ENCODE data around the gene GLT1D1.

GLT1D1 gene

DNA sequence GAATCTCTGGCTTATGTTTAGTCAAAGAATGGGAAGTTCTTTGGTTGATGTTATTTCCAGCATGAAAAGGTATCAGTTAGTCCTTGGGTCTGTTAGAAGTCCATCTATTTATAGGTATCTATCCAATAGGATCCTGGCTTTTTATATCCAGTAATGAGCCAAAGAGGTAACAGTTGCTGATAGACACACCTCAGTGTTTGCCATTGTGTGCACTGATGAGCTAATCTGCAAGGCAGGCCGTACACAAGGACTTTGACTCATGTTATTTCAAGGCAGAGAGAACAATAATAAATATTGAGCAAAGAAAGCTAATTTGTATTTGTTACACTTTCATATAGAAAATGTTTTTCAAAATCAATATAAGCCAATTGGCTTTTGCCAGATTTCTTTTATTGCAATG is 56.4 kb downstream of the GLT1D1 start:
- in situ Hi-C loops (cut with HindIII; ENCODE audit: low sequenced_read_pairs) = no loop called here

DNA sequence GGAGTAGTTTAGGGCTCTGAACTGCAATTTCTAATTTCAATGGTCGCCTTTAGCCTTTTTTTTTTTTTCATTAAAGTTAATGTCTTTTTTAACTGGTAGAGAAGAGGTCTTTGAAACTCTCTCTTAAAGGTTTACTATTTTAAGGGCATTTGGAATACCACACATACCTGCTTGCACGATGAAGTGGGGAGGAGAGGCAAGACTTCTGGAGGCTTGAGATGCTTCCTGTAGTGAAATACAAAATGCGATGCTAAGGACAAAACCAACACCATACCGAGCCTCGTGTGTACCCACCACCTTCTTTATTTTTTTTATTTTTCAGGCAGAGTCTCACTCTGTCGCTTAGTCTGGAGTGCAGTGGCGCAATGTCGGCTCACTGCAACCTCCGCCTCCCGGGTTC is 57.4 kb downstream of the GLT1D1 start:
- in situ Hi-C loops (cut with HindIII; ENCODE audit: low sequenced_read_pairs) = no loop called here

DNA sequence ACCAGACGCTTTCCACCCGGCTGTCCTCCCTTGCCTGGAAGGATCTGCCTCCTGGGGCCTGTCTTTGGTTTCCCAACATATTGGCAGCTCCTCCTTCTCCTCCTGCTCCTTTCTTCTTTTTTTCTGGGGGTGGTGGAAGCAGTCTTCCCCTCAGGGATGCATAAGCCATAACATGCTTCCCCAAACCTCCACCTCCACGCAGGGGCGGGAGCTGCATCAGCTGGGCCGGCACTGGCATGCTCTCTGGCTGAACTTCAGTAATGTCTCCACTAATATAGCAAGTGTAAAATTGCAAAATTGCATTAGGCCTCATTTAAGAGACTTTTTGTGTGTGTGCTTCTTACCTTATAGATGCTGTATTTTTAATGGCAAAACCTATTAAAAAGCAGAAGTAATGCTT is 58.6 kb downstream of the GLT1D1 start:
- in situ Hi-C loops (cut with HindIII; ENCODE audit: low sequenced_read_pairs) = no loop called here

DNA sequence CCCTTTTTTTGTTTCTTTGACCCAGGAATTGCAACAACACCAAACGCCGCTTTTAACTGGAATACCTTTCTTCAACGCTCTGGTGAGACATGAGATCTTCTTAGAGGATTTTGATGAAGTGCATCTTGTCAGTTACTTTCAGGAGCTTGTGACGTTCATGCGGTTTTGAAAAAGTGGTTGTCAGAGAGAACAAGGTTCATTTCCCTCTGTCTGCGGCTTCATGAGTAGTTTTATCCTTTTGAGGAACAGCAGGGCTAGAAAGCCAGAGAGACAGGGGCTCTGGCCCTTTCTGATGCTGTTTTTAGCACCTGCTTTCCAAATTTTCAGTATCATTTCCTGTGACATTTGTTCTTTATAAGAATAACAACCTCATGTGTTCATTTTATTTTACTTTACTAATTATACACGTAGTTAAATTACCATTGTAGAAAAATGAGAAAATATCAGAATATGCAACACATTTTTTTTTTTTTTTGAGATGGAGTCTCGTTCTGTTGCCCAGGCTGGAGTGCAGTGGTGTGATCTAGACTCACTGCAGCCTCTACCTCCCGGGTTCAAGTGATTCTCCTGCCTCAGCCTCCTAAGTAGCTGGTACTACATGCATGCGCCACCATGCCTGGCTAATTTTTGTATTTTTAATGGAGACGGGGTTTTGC is 61.8 kb downstream of the GLT1D1 start:
- in situ Hi-C loops (cut with HindIII; ENCODE audit: low sequenced_read_pairs) = no loop called here

DNA sequence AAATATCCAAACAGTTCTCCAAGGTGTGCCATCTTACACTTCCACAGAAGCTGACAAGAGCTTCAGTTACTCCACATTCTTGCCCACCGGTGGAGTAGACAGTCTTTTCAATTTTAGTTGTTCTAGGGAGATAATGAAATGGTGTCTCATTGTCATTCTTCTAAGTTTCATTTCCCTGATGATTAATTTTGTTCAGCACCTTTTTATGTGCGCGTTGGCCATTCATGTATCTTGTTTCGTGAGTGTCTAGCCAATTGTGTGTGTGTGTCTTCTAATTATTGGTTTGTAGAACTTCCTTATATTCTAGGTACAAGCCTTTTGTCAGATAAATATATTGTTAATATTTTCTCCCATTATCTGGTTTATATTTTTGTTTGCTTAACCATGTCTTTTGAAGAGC is 63.1 kb downstream of the GLT1D1 start:
- in situ Hi-C loops (cut with HindIII; ENCODE audit: low sequenced_read_pairs) = no loop called here

DNA sequence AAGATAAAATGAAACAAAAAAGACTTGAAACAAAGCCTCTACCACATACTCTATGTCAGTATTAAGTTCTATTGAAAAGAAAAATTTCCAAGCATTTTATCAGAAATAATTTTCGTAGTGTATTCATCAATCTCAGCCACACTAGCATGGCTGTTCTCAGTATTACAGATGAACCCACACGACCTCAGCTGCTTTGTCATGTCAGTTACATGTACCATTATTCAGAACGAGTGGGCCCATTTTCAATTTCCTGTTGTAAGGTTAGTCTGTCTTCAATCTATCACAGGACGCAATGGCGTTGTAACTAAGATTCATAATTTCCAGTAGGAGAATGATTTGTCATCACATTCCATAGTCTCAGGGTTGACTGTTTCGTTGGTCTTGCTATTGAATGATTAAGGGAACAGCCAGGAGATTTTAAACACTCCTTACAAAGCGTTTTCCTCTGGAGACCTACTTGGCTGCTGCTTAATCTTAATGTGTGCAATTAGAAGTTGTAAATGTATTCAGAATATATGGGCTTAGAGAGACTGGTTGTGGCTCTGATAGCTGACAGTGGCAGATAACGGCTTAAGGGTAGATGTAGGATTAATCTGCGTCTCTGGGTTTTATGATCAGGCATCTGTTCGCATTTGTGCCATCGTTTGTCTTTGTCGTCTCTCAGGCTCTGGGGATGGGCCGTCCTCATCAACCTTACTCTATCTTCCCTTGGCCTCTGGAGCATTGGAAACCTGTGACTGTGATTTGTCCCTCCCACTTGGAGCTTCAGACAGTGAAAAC is 65.4 kb downstream of the GLT1D1 start:
- in situ Hi-C loops (cut with HindIII; ENCODE audit: low sequenced_read_pairs) = no loop called here

DNA sequence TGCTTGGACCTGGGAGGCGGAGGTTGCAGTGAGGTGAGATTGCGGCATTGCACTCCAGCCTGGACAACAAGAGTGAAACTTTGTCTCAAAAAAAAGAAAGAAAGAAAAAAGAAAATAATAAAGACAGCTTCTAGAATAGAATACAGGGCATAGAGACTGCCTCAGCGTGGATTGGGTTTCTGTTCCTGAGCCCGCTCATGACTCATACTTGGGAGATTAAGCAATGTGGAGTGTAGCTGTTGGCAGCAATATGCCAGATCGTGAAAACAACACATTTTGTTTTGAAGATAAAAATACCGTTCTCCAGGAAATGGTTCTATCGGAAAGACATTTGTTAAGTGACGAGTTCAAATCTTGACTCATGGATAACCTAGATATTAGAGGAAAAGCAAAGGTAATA is 67.2 kb downstream of the GLT1D1 start:
- in situ Hi-C loops (cut with HindIII; ENCODE audit: low sequenced_read_pairs) = no loop called here

DNA sequence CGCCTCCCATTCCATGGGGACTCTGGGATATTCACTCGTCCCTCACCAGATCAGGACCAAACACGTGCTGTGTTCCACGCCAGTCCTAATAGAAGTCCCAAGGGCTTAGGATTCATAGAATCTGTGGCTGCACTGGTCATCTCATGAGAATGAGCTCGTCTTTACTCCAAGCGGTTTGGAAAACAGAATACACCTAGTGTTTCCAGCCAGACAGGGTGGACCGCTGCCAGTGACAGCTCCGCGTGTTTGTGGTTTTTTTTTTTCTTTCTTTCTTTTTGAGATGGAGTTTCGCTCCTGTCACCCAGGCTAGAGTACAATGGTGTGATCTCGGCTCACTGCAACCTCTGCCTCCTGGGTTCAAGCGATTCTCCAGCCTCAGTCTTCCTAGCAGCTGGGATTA is 75.1 kb downstream of the GLT1D1 start:
- in situ Hi-C loops (cut with HindIII; ENCODE audit: low sequenced_read_pairs) = no loop called here

DNA sequence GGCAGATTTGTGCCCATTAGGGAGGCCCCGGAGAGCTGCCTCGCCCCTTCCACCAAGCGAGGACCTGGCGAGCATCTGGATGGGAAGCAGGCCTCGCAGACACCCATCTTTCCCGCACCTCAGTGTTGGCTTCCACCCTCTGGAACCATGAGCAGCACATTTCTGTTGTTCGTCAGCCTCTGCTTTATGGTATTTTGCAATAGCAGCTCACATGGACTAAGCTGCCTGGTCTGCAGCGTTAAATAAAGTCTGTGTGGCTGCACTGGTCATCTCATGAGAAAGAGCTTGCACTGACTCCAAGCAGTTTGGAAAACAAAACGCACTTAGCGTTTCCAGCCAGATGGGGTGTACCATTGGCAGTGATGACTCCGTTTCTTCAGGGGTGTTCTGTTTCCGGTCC is 75.8 kb downstream of the GLT1D1 start:
- in situ Hi-C loops (cut with HindIII; ENCODE audit: low sequenced_read_pairs) = no loop called here

DNA sequence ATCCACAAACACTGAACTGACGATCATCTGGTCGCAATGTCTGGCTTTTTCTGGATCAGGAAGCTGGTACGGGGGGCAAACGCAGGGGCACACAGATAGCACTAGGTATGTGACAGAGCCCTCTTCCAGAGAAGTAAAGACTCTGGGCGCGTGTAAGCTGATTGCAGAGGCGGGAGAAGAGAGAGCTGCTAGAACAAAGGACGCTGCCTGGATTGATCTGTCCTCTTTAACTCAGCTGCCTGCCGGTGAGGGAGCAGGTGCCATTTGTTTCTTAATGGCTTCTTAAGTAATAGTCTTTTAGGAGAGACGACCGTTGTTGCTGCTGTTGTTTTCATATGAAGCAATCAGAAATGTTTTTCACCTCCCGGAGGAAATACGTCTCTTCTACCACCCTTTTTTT is 77.3 kb downstream of the GLT1D1 start:
- in situ Hi-C loops (cut with HindIII; ENCODE audit: low sequenced_read_pairs) = no loop called here

DNA sequence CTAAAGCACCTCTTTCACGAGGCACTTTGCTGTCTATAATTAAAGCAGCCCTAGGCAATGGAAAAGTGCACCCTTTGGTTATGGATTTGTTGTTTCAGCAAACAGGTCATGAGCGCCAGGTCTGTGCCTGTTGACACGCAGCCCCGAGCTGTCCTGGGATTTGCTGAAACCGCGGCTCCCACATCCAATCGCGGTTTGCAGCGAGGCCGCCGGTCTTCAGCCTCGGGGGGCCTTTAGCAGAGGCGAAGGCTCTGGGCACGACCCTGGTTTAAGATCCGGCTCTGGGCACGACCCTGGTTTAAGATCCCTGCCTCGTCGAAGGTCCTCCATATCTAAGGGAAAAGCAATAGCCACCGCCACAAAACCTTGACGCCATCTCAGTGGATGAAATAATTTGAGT is 79.2 kb downstream of the GLT1D1 start:
- in situ Hi-C loops (cut with HindIII; ENCODE audit: low sequenced_read_pairs) = no loop called here

DNA sequence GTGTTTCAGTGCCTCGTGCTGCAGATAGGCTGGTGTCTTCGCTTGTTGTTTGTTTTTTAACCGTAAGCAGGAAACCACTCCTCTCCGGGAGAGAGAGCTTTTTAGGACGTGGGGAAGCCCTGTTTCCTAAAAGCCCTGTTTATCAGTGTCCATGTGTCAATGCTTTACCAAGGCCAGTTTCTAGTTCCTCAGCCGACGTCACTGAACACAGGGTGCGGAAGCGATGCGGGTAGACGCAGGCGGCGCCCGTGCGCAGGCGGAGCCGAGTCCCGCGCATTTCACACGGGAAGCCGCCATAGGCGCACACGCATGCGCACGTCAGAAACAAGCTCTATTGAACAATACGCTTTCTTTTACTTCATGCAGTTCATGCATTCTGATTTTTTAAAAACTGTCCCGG is 79.8 kb downstream of the GLT1D1 start:
- in situ Hi-C loops (cut with HindIII; ENCODE audit: low sequenced_read_pairs) = no loop called here

DNA sequence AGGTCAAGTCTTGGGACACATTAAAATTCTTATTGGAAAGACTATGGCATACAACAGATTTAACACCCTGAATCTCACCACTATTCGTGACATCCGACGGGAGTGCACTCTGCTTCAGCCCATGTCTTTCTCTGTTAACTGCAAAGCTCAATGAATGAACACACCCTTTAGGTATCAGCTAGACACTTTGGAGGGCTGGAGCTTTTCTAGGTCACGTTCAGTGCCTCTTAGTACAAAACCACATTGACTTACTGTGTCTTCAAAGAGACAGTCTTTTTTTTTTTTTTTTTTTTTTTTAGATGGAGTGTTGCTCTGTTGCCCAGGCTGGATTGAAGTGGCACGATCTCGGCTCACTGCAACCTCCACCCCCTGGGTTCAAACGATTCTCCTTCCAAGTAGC is 80.6 kb downstream of the GLT1D1 start:
- in situ Hi-C loops (cut with HindIII; ENCODE audit: low sequenced_read_pairs) = no loop called here

DNA sequence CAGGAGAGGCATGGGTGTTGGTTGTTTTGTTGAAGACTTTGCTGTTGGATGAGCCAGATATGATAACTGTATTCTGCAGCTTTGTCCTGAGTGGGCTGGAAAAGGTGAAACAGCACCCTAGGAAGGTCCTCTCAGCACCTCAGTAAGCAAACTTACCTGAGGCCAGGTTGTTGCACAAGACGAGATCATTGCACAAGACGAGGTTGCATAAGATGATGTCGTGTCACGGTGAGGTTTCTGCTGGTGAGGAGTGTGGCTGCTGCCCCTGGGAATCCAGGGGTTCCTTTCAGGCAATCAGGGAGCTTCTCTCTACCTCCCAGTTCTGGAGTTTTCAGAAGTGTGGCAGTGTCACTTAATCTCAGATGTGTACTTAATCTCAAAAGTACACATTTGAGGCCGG is 85.6 kb downstream of the GLT1D1 start:
- in situ Hi-C loops (cut with HindIII; ENCODE audit: low sequenced_read_pairs) = no loop called here

DNA sequence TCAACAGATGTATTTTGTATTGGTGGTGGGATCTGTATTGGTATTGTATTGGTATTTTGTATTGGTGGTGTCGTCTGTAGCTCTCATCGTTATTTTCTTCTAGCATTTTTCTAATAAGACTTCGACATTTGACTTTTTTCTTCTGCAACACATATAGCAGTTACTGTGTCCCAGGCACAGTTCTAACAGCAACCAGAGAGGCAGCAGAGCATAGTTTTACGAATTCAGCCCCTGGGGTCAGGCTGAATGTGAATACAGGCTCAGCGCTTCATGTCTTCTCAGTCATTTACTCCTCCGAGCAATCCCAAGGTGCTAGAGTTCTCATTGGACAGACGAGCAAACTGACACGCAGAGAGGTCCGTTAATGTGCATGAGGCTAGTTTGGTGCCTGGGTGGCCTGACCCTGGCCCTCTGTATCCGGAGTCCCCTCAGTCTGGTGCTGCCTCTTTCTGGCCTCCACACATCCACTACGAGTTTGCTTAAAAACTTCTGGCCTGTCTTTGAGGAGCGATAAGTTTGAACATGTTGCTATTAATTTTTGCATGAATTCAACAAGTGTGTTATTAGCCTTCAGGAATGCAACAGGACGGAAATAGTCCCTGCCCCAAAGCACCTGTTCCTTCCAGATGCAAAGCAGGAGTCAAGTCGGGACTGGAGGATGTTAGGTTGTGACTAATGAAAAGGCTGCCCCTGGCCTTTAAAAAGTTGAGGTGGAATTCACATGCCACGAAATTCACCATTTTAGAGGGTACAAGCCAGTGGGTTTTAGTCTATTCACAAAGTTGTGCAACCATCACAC is 87.0 kb downstream of the GLT1D1 start:
- in situ Hi-C loops (cut with HindIII; ENCODE audit: low sequenced_read_pairs) = no loop called here

DNA sequence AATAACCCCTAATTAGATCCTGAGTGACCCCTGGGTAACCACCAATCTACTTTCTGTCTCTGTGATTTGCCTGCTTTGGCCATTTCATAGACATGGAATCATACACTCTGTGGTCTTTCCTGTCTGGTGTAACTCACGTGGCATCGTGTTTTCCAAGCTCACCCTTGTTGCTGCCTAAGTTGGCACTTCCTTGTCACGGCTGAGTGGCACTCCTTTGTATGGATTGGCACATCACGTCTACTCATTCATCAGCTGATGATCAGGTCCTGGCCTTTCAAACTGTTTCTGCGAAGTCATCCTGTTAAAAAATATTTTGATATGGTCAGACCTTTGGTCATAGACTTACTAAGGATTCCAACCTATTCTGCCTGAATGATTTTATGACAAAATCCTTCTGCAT is 87.7 kb downstream of the GLT1D1 start:
- in situ Hi-C loops (cut with HindIII; ENCODE audit: low sequenced_read_pairs) = no loop called here

DNA sequence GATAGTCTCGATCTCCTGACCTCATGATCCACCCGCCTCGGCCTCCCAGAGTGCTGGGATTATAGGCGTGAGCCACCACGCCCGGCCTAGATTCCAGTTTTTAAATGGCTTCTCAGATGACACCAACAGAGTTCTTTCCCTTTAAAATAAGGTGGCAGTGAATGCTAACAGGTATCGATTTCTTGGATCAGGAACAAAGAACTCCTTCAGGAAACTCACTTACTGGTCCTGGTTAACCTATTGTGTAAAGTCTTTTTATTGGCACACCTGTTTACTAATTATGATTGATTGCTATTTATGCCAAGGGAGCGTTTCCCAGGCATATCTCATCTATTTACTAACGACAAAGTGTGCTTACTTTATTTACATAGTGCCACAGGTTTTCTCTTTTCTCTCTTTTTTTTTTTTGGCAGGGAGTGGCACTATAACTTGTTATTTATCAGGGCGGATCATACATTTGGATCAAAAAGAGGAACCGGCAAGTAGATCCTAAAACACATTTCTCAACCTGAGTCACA is 89.7 kb downstream of the GLT1D1 start:
- in situ Hi-C loops (cut with HindIII; ENCODE audit: low sequenced_read_pairs) = no loop called here

DNA sequence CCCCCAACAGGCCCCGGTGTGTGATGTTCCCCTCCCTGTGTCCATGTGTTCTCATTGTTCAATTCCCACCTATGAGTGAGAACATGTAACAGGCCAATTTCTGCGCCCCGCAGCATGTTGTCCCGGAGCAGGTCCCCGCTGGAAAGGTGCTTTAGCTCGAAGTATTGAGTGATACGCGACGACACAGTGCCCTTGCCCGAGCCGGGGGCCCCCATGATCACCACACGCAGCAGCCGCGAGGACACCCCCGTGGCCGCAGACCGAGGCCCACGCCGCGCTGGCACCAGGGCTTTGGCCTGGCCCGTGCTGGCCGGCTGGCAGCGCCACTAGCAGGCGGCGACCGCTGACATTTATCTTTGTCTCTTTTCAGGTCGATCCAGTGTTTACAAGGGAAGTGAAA is 91.7 kb downstream of the GLT1D1 start:
- in situ Hi-C loops (cut with HindIII; ENCODE audit: low sequenced_read_pairs) = no loop called here

DNA sequence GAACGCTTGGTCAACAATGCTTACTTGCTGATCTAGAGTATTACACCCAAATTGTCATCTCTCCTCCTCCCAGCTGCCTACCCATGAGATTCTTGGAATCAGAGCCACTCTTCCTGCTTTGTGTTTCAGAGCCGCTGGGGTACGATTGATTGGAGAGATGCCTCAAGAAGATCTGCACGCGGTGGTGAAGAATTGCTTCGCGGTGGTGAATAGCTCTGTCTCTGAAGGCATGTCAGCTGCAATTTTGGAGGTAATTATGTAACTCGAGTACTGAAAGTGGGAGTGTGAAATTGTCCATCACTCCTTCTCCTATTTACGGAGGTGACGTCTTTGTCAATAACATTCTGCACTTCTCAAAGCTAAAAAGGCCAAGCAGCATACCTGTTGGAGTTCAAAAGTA is 93.9 kb downstream of the GLT1D1 start:
- in situ Hi-C loops (cut with HindIII; ENCODE audit: low sequenced_read_pairs) = no loop called here

DNA sequence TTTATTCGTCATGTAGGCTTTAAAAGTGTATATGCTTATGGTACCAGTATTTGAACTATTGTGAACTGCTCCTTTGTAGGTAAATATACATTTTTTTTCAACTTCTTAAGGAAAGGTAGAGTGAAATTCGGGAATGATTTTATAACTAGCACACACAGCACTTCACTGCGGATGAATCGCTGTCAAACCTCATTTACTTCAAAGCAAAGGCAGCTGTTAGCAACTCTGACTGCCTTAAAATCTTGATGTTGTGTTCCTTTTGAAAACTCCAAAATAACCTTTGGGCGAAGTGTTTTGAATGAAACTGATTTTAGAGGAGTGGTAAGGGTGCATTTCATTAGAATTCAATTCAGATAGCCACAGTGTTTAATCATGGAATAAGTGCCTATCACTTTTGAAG is 95.8 kb downstream of the GLT1D1 start:
- in situ Hi-C loops (cut with HindIII; ENCODE audit: low sequenced_read_pairs) = no loop called here

DNA sequence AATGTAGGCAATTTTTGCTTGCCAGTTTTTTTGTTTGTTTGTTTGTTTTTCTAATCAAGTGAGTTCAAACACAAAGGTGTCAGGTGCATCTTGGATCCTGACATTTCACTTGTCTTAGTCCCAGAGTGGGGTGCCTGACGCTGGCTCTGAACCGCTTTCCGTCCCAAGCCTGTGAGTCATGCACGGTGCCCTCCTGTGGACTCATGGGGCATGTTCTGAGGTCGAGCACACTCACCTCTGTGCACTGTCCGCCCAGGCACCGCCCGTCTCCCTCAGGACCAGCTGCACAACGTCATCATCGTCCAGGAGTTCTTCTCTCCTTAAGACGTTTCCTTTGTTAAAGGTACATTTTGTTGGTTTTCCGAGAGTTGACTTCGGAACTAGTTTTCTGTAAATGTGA is 98.2 kb downstream of the GLT1D1 start:
- in situ Hi-C loops (cut with HindIII; ENCODE audit: low sequenced_read_pairs) = no loop called here

DNA sequence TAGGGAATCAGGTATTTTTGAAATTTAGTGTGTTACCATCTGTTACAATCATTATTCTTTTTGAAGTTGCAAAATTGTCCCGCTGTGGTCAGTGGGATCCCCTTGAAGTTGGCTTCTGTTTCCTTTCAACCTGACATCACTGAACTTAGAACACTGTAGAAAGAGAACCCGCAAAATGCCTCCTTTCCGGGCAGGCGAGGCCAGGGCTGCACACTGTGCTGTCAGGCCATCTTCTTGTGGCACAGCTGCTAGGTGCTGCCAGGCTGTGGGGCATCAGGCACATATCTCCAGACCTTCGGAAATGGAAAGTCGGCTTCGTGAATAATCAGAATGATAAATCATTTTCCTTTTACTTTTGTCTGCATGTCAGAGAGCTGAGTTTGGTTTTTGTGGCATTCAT is 103.5 kb downstream of the GLT1D1 start:
- in situ Hi-C loops (cut with HindIII; ENCODE audit: low sequenced_read_pairs) = no loop called here
